Activated T-cell treated with anti-CD3 and anti-CD28 coated beads for 48 hours (primary cell): ENCODE measurements around the gene ENTR1.

Source experiments
- DNase-seq: peaks from one replicate; pipeline ENCODE4 v3.0.0-alpha.2; 2020; ENCODE audit warnings: low read depth

The ENTR1 gene

GRCh38 chr9:136397643-136398042 lies 12.8 kb downstream of the ENTR1 start:
- DNase-seq = no peak

- DNase-seq = no peak
Observed at GRCh38 chr9:136396219-136396515, 14.2 kb downstream of the ENTR1 start.

GRCh38 chr9:136395345-136396218 lies 14.8 kb downstream of the ENTR1 start:
- no peak for DNase-seq

GRCh38 chr9:136395020-136395340 lies 15.4 kb downstream of the ENTR1 start:
- DNase-seq = no peak

DNA sequence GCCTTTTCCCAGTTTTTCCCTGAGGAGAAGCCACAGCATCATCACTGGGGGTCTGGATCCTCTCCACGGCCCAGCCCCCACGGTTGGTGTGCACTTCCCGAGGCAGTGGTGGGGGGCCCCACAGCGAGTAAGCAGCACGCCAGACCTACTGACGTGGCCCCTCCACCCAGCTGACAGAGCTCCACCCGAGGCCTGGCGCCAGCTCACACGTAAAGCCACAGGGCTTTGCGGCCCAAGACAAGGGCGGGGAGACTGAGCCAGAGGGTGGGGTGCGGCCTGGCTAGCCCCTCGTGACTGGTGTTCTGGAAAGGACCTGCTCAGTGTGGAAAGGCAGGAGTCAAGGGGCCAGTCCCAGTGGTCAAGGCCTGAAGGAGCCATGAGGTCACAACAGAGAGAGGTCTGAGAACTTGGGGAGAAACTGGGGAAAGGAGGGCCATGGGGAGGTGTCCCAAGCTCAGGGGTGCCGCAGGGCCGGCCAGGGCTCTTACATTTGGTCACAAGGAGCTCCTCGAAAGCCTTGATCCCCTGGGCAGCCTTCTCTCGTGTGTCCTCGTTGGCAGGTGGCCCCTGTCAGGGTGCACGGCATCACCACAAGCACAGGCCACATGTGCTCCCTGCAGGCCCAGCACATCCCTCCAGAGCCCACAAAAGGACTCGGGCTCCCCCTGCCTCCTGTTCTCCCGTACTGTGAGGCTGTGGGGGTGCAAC lies 15.9 kb downstream of the ENTR1 start:
- DNase-seq = no peak

- no peak for DNase-seq
Observed at GRCh38 chr9:136393531-136393930, 16.9 kb downstream of the ENTR1 start.

GRCh38 chr9:136392538-136393449 lies 17.6 kb downstream of the ENTR1 start:
- no peak for DNase-seq

- no peak for DNase-seq
Observed at GRCh38 chr9:136391737-136392537, 18.5 kb downstream of the ENTR1 start.

GRCh38 chr9:136389396-136389795 lies 21.0 kb downstream of the ENTR1 start:
- no peak for DNase-seq

- DNase-seq = no peak
Observed at GRCh38 chr9:136387217-136387616, 23.2 kb downstream of the ENTR1 start.

DNA sequence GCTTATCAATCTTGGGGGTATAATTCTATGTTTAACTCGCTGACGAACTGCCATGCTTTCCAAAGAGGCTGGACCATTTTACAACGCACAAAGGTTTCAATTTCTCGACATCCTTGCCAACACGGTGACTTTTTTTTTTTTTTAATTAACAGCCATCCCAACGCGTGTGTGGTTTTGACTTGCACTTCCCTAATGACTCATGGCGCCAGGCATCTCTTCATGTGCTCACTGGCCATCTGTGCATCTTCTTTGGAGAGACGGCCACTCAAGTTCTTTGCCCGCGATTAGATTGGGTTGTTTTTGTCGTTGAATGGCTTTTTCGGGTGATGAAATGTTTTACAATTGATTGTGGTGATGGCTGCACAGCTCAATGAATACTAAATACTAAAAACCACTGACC lies 24.4 kb downstream of the ENTR1 start:
- DNase-seq = no peak

DNA sequence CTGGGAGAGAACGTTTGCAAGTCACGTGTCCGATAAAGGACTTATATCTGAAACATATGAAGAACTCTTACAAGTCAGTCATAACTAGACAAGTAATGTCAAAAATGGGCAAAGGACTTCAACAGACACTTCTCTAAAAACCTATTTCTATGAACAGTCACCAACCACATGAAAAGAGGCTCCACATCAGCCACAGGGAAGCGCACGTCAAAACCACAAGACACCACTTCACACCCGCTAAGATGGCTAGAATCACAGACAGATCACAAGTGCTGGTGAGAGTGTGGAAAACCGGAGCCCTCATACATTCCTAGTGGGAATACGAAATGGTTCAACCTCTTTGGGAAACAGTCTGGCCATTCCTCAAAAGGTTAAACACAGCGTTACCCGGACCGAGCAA lies 25.4 kb downstream of the ENTR1 start:
- DNase-seq = no peak

- DNase-seq = no peak
Observed at GRCh38 chr9:136383436-136383835, 27.0 kb downstream of the ENTR1 start.

- no peak for DNase-seq
Observed at GRCh38 chr9:136381966-136382513, 28.4 kb downstream of the ENTR1 start.

DNA sequence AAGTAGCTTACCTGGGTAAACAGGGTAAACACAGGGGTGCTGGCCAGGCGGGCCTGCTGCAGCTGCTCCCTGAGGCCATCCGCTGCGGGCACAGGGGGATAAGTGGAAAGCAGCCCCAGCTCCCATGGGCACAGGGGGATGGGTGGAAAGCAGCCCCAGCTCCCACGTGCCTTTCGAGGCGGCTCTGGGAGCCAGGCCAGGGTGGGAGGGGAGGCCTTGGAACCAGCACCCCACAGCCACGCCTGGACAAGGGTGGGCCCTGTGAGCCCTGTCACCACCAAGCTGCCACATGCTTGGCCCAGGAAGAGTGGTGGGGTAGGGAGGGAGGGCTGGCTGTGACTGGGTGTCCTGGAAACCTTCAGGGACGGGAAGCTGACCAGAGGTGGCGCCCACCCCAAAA lies 29.1 kb downstream of the ENTR1 start:
- no peak for DNase-seq

DNA sequence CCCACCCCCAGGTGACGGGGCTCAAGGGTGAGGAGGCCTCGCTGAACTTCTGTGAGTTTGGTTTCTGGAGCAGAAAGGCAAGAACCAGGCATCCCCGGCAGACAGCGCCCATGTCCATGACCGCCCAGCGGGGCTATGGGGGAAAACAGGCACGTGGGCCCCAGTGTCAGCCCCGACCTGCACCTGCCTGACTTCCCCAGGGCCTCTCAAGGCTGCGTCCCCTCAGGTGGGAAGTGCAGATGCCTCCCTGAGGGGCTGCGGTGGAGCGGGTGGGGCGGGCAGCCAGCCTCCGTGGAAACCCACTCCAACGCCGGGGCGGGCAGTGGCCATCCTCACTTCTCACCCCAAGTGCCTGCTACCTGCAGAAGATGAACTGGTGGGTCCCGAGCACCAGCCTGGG lies 30.0 kb downstream of the ENTR1 start:
- DNase-seq = no peak

DNA sequence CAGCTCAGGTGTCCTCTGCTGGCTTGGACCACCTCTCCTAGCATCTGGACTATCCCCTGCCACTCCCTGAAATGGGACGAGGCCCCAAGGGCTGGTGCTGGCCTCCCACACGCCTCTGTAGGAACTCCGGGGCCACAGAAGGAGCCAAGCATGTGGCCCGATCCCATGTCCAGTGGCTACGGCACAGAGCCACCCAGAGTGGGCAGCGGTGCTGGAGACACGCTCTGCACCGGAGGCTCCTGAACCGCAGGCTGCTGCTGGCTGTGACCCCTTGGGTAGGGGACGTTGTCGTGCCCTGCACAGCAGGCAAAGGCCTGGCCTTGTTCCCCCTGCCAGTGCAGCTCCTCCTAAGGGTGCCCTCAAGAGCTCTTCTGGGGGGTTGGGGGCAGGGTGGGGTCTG lies 30.5 kb downstream of the ENTR1 start:
- no peak for DNase-seq

DNA sequence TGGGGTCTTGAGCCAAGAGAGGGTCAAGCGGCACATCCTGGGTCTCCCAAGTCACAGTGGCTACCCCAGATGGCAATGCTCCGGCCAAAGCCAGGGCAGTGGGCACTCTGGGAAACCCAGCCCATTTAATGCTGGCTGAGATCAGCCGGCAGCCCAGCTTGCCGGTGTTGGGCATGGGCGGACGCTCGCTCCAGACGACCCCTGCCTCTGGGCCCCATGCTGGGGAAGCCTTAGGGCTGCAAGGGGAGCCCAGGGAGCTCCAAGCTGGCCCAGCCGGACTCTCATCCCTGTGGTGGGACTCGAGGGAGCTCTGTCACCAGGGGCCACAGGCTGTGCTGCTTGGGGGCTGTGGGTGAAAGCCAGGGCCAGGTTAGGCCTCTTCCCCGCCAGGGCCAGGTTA lies 31.0 kb downstream of the ENTR1 start:
- no peak for DNase-seq

- no peak for DNase-seq
Observed at GRCh38 chr9:136379003-136379287, 31.5 kb downstream of the ENTR1 start.

GRCh38 chr9:136378170-136379002 lies 32.0 kb downstream of the ENTR1 start:
- no peak for DNase-seq
